Activated naive CD4-positive, alpha-beta T cell treated with anti-CD3 and anti-CD28 coated beads, Interleukin-2, amount 50 U/mL, for 72 hours (primary cell): ENCODE results near the gene CSPG4. TPM values are rescaled to one million over a fixed set of nuclear protein-coding genes. Genes with fewer than 3 reads are reported as not detected.
"Not testable (repeated sequence)": the region's sequence is repeated elsewhere in the genome, so short reads cannot be mapped to it uniquely, and the experiment has no call there.

Source experiments
- ATAC-seq, 2 donors: fragments of 150-1000 bp; cut with Tn5 transposase; 2 replicates each; pipeline ENCODE4 v1.10.0; 2021; ENCODE audit warnings: mild to moderate bottlenecking in 2 of 2, moderate library complexity in 2 of 2
- DNase-seq, 2 donors: peaks; one replicate each; pipeline ENCODE4 v3.0.0; 2021 to 2022; ENCODE audit warnings: low spot score in 2 of 2
- H3K27ac Mint-ChIP-seq, 2 donors: one replicate each; pipeline ENCODE4 v1.8.0; 2022; ENCODE audit warnings: mild to moderate bottlenecking in 2 of 2, mixed read lengths in 2 of 2
- H3K36me3 Mint-ChIP-seq, 2 donors: one replicate each; pipeline ENCODE4 v1.8.0; 2022; ENCODE audit warnings: mixed read lengths in 2 of 2
- H3K9me3 Mint-ChIP-seq, 2 donors: one replicate each; pipeline ENCODE4 v1.8.0; 2022; ENCODE audit warnings: mixed read lengths in 2 of 2
- total RNA-seq, 2 donors: library from RNA; stranded (reverse); gene quantifications; one replicate each; pipeline ENCODE4 v1.2.3, GENCODE V29; 2022

The CSPG4 gene
- total RNA-seq, 2 donors from 2014 or later, result not detected

DNA sequence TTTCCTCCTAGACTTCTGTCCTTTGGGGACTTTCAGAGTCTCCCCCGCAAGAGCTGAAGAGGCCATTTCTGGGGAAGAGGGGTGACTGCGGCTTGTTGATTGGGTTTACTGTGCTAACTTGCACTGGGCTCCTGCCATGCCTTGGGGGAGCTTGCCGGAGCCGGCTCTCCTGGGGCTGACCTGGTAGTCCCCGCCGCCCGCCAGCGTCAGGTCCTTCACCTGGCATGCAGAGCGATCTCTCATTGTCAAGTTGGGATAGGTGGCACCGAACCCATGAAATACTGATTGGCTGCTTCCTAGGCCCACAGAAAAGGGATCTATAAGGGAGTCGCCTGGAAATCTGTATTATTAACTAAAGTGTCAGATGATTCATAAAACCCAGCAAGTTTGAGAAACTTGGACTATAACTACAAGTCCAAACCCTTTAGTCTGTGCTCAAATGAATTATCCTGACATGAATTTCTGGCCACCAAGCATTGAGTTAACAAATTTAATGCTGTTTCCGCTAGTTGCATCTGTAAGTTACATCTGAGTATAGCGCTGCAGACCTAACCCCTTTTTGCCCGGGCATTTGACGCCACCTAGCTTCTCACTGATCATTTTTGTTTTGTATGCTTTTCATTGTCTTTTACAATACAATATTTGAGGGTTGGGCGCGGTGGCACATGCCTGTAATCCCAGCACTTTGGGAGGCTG lies 72.0 kb downstream of the CSPG4 start:
- peak overlapping the region; percentile 94 to 98 for H3K27ac Mint-ChIP-seq
- ATAC-seq (peak; percentile 43 to 62), DNase-seq (peak in 1 of 2 donors; percentile 56)
- peaks cover 17 to 25% of the 10 kb centered on the region in 2 donors for H3K36me3 Mint-ChIP-seq
- no peaks in the 10 kb centered on the region for H3K9me3 Mint-ChIP-seq

GRCh38 chr15:75639709-75640482 lies 72.8 kb downstream of the CSPG4 start, which contains the start of gene IMP3:
Gene IMP3 (minus strand): TSS chr15:75640224. CDS start chr15:75640168, 56 bp downstream.
- peak within 1 kb of the TSS; percentile 94 to 98 for H3K27ac Mint-ChIP-seq
- peaks cover 17 to 25% of the 10 kb centered on the region in 2 donors for H3K36me3 Mint-ChIP-seq
- H3K9me3 Mint-ChIP-seq, result no peaks in the 10 kb centered on the region
- DNase-seq, result peak; percentile 90 to 95
- peak; percentile 93 to 94 for ATAC-seq

- Mint-ChIP-seq H3K9me3 (no peaks in the 10 kb centered on the region), H3K27ac (peak overlapping the region; percentile 72 to 98), H3K36me3 (peaks cover 17 to 25% of the 10 kb centered on the region in 2 donors)
- DNase-seq (no peak), ATAC-seq (no peak)
Observed at GRCh38 chr15:75639191-75639708, 73.4 kb downstream of the CSPG4 start.

DNA sequence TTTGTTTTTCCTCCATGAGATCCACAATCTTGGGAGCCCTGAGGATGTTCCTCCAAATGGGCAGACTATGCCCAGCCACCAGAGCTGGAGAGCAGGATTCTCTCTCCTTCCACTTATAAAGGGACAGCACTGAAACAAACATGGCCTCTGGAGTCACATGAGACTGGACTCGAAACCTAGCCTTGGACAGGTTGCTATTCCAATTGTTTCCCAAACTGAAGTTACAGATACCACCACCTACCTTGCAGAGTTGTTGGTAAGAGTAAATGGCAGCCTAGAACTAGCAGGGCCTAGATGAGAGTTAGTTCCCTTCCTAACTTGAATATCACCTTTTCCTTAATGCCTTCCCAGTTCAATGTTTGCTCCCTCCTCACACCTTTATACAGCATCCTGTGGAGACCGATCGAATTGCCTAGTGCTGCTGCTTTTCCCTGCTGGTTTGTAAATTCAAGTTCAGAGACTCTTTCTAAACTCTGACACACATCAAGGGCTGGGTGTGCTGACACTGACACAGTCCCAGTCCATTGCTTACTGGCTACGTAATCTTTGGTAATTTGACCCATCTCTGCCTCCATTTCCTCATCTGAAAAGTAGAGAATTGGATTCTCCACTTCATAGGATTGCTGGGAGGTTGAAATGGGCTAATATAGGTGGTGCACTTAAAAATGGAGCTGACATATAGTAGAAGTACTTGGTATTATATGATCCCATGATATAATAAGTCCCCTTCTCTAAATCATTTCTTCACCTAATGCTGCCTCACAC lies 75.2 kb downstream of the CSPG4 start:
- no peak for DNase-seq
- H3K27ac Mint-ChIP-seq, result peak overlapping the region in 1 of 2 donors; percentile 98
- no peaks in the 10 kb centered on the region for H3K9me3 Mint-ChIP-seq
- ATAC-seq, result no peak
- peaks cover 17 to 25% of the 10 kb centered on the region in 2 donors for H3K36me3 Mint-ChIP-seq

DNA sequence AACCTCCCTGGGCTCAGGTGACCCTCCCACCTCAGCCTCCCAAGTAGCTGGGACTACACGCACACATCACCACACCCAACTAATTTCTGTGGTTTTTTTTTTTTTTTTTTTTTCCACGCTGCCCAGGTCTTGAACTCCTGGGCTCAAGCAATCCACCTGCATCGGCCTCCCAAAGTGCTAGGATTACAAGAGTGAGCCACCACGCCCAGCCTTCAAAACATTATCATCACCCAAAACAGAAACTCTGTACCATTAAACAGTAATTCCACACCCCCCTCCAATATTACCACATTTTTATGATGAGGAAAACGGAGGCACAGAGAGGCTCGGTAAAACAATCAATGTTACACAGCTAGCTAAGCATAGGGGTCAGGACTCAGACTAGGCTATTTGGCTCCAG lies 76.6 kb downstream of the CSPG4 start:
- peaks cover 17 to 25% of the 10 kb centered on the region in 2 donors for H3K36me3 Mint-ChIP-seq
- peak overlapping the region in 1 of 2 donors; percentile 88 for H3K27ac Mint-ChIP-seq
- H3K9me3 Mint-ChIP-seq, result no peaks in the 10 kb centered on the region
- no peak for DNase-seq
- ATAC-seq, result no peak

GRCh38 chr15:75633922-75634321 lies 78.7 kb downstream of the CSPG4 start:
- not testable (repeated sequence) for H3K27ac Mint-ChIP-seq, DNase-seq, H3K9me3 Mint-ChIP-seq, ATAC-seq
- H3K36me3 Mint-ChIP-seq, result peaks cover 9 to 15% of the 10 kb centered on the region in 2 donors

DNA sequence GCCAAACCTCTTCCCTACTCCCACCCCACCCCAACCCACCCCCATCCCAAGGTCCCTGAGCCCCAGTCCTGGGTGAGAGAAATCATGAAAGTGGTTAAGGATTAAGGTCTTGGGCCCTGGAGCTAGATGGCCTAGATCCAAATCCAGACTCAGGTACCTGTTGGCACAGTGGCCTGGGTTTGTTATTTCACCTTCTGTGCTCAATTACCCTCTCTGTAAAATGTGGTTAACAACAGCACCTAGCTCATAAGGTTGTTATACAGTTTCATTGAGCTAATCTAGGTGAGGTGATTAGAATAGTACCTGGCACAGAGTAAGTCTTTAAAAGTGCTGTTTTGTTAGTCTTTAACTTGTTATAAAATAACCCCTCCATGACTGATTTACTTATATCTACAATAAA lies 80.7 kb downstream of the CSPG4 start:
- Mint-ChIP-seq H3K9me3 (no peaks in the 10 kb centered on the region), H3K27ac (no peak overlapping the region), H3K36me3 (no peaks in the 10 kb centered on the region)
- DNase-seq, result no peak
- no peak for ATAC-seq

- DNase-seq (peak; percentile 87 to 92), ATAC-seq (peak; percentile 80 to 89)
- Mint-ChIP-seq H3K27ac (peak within 1 kb of the TSS; percentile 86 to 95), H3K9me3 (no peaks in the 10 kb centered on the region), H3K36me3 (peaks cover 6 to 8% of the 10 kb centered on the region in 2 donors)
Observed at GRCh38 chr15:75625542-75626347, 86.9 kb downstream of the CSPG4 start, which contains the start of gene SNUPN. Gene SNUPN (minus strand): TSS chr15:75625725. CDS start chr15:75621051, 4,674 bp downstream.

Other genes with a start within 250 kb of the CSPG4 start
- gene PTPN9, start 133.5 kb downstream of the CSPG4 start, total RNA-seq, result 10 to 100 TPM; 11.6 to 14.4 TPM
- 10 to 100 TPM; 36.1 to 37.3 TPM for gene SNUPN, start 87.1 kb downstream of the CSPG4 start, total RNA-seq
- gene IMP3, start 72.6 kb downstream of the CSPG4 start, total RNA-seq, result 10 to 100 TPM; 66.5 to 93.8 TPM
- 1 to 10 TPM; 3.1 to 4.0 TPM for gene SNX33, start 64.9 kb downstream of the CSPG4 start, total RNA-seq
- gene UBE2Q2, start 130.6 kb upstream of the CSPG4 start, total RNA-seq, result 10 to 100 TPM; 15.4 to 17.8 TPM
- gene FBXO22, start 191.0 kb upstream of the CSPG4 start, total RNA-seq, result 100 to 1,000 TPM in 1 of 2 donors, 10 to 100 TPM in 1; 40.3 to 104 TPM